ENCODE data around the gene SCP2.

Gene SCP2

GRCh38 chr1:53075206-53075605 lies 148.1 kb downstream of the SCP2 start:
- no peak overlapping the region for H3K4me3 ChIP-seq (ENCODE audit: low read length)
- no peak for DNase-seq (ENCODE audit: low read depth, low spot score)

- no peak for DNase-seq (ENCODE audit: low read depth, low spot score)
- no peak overlapping the region for H3K4me3 ChIP-seq (ENCODE audit: low read length)
These were observed 148.7 kb downstream of the SCP2 start for GRCh38 chr1:53075761-53076163.

- no peak overlapping the region for H3K4me3 ChIP-seq (ENCODE audit: low read length)
- no peak for DNase-seq (ENCODE audit: low read depth, low spot score)
These were observed 149.1 kb downstream of the SCP2 start for GRCh38 chr1:53076165-53076564.

- H3K4me3 ChIP-seq (ENCODE audit: low read length): no peak overlapping the region
- DNase-seq (ENCODE audit: low read depth, low spot score): no peak
These were observed 149.9 kb downstream of the SCP2 start for GRCh38 chr1:53076721-53077598.

GRCh38 chr1:53077599-53077965 lies 150.5 kb downstream of the SCP2 start:
- H3K4me3 ChIP-seq (ENCODE audit: low read length): no peak overlapping the region
- no peak for DNase-seq (ENCODE audit: low read depth, low spot score)

- H3K4me3 ChIP-seq (ENCODE audit: low read length): no peak overlapping the region
- DNase-seq (ENCODE audit: low read depth, low spot score): no peak
These were observed 151.4 kb downstream of the SCP2 start for GRCh38 chr1:53078333-53079101.

- DNase-seq (ENCODE audit: low read depth, low spot score): no peak
- no peak overlapping the region for H3K4me3 ChIP-seq (ENCODE audit: low read length)
These were observed 152.2 kb downstream of the SCP2 start for GRCh38 chr1:53079251-53079650.

GRCh38 chr1:53080041-53080440 lies 153.0 kb downstream of the SCP2 start:
- DNase-seq (ENCODE audit: low read depth, low spot score): no peak

GRCh38 chr1:53080769-53081168 lies 153.7 kb downstream of the SCP2 start:
- no peak for DNase-seq (ENCODE audit: low read depth, low spot score)
- H3K4me3 ChIP-seq (ENCODE audit: low read length): no peak overlapping the region

More at GRCh38 chr1:53080041-53080440, 153.0 kb downstream of the SCP2 start:
- H3K4me3 ChIP-seq (ENCODE audit: low read length): no peak overlapping the region

- no peak for DNase-seq (ENCODE audit: low read depth, low spot score)
These were observed 154.4 kb downstream of the SCP2 start for GRCh38 chr1:53081384-53082066.

GRCh38 chr1:53082826-53083455 lies 155.9 kb downstream of the SCP2 start:
- no peak overlapping the region for H3K4me3 ChIP-seq (ENCODE audit: low read length)
- DNase-seq (ENCODE audit: low read depth, low spot score): no peak

More at GRCh38 chr1:53081384-53082066, 154.4 kb downstream of the SCP2 start:
- H3K4me3 ChIP-seq (ENCODE audit: low read length): no peak overlapping the region

- no peak for DNase-seq (ENCODE audit: low read depth, low spot score)
These were observed 156.8 kb downstream of the SCP2 start for GRCh38 chr1:53083636-53084588.

GRCh38 chr1:53084589-53084971 lies 157.5 kb downstream of the SCP2 start:
- H3K4me3 ChIP-seq (ENCODE audit: low read length): no peak overlapping the region
- no peak for DNase-seq (ENCODE audit: low read depth, low spot score)

More at GRCh38 chr1:53083636-53084588, 156.8 kb downstream of the SCP2 start:
- no peak overlapping the region for H3K4me3 ChIP-seq (ENCODE audit: low read length)

GRCh38 chr1:53085405-53085804 lies 158.3 kb downstream of the SCP2 start:
- DNase-seq (ENCODE audit: low read depth, low spot score): no peak
- H3K4me3 ChIP-seq (ENCODE audit: low read length): no peak overlapping the region

- no peak for DNase-seq (ENCODE audit: low read depth, low spot score)
- H3K4me3 ChIP-seq (ENCODE audit: low read length): no peak overlapping the region
These were observed 159.5 kb downstream of the SCP2 start for GRCh38 chr1:53086491-53087070.

GRCh38 chr1:53087332-53088285 lies 160.5 kb downstream of the SCP2 start:
- no peak overlapping the region for H3K4me3 ChIP-seq (ENCODE audit: low read length)
- DNase-seq (ENCODE audit: low read depth, low spot score): no peak
